NCI-H2196 (cell line): ENCODE results near the gene PRDM16.
"Not testable (repeated sequence)": the region's sequence is repeated elsewhere in the genome, so short reads cannot be mapped to it uniquely, and the experiment has no call there.

ENCODE experiments used
- DNase-seq: peaks from one replicate; lab custom pipeline; 2025; ENCODE audit not compliant: unreplicated experiment; lab: John Stamatoyannopoulos, UW

The PRDM16 gene

GRCh38 chr1:3239991-3240390, 171.0 kb downstream of the PRDM16 start:
- not testable (repeated sequence) for DNase-seq

DNA sequence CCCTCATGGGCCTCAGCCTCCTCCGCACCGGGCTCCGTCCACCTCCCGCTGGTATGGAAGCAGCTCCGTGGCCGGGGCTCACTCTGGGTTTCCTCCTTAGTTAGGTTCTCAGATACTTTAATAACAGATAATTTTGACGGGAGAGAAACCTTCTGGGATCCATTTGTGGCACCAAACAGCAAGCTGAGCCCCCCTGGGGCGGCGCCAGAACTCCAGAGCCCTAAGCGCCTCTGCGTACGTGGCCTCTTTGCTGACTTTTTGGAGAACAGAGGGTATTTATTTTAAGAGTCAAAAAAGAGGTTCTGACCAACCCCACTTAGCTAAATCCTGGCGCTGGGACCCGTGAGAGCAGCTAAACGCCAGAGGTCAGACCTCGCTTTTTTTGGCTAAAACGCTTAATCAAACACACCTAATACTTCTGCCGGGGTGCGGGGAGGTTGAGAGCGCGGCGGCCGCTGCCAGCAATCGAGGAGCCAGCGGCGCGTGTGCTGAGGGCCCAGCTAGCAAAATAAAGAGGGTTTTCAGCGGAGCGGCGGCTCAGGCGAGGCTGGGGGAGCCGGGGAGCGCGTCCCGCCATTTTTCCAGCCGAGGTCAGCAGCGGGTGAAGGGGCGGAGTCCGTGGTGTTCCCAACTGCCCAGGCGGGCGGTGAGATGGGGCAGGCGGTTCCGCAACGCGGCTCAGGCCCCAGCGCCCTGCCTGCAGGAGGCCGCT, 171.7 kb downstream of the PRDM16 start:
- no peak for DNase-seq

DNA sequence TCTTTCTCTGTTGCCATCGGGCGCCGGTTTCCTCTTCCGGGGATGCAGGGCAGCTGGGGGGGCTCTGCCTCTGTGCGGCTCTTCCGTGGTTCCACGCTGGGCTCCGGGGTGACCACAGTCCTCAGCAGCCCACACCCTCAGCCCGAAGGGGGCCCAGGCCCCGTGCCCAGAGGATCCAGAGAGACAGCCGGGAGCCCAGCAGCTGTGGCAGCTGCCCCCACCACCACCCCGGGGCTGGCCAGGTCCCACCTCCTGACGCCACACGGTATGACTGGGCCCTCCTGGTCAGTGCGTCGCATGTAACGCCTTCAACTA, 172.2 kb downstream of the PRDM16 start:
- no peak for DNase-seq

DNA sequence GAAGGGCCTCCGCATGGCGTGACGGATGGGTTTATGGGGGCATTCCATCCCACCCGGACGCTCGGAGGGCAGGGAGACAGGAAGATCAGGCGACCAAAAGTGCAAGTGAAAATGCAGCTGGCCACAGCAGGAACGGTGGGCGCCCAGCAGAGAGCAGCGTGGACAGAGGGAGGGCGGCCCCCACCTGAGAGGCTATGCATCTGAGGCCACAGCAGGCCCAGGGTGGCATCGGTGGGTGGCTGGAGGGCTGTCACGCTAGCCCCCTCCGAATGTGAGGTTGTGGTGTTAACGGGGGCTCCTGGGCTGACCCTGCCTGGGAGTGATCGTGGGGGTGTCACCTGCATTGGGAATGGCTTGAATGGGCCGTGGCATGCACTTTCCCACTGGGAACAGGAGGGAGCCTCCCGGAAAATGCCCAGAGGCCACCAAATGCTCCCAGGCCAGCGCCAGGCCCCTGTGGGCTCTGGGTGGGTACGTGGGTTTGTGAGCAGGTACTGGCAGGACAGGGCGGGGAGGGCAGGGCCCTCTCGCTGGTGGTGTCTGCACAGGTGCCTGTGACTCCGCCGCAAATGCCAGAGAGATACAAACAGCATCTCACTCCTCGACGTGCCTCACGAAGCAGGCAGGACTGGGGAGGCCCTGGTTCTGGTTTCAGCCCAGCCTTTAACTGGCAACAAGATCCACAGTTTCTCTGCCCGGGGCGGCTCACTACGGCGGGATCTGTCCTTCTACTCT, 172.8 kb downstream of the PRDM16 start:
- no peak for DNase-seq

DNA sequence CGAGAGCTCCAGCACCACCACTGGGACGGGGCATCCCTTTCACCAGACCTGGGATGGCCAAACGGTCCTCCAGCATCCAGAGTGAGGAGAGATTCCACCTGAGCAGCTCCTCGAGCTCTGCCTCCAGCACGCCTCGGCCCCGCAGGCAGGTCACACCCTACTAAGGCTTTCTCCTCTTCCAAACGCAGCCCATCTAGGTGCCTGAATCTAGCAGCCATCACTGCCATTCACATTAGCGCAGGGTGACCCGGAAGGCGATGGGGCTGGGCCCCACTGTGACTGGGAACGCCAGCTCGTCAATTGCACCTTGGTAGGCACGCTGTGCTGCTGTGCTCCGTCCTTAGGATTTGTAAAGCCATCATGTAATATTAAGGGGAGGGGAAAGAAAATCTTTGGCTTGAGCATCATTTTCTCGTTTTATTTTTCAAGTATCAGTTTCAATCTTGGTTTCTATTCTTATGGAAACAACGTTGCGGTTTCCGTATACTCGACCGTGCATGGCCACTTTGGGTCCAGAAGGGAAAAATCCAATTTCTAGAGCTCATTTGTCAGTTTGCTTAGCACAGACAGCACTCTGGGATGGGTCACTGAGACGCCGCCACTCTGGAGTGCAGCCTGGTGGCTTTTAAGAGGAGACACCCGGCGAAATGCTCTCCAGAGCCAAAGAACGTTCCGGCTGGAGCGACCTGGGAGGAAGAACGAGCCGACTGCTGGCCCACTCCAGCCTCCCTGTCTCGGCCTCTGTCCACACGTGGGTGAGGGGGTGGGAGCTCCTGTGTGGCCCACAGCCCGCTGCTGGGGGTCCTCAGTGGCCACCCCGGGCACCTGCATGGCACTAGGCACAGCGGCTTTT, 173.6 kb downstream of the PRDM16 start:
- no peak for DNase-seq

GRCh38 chr1:3243304-3243703, 174.3 kb downstream of the PRDM16 start:
- no peak for DNase-seq

DNA sequence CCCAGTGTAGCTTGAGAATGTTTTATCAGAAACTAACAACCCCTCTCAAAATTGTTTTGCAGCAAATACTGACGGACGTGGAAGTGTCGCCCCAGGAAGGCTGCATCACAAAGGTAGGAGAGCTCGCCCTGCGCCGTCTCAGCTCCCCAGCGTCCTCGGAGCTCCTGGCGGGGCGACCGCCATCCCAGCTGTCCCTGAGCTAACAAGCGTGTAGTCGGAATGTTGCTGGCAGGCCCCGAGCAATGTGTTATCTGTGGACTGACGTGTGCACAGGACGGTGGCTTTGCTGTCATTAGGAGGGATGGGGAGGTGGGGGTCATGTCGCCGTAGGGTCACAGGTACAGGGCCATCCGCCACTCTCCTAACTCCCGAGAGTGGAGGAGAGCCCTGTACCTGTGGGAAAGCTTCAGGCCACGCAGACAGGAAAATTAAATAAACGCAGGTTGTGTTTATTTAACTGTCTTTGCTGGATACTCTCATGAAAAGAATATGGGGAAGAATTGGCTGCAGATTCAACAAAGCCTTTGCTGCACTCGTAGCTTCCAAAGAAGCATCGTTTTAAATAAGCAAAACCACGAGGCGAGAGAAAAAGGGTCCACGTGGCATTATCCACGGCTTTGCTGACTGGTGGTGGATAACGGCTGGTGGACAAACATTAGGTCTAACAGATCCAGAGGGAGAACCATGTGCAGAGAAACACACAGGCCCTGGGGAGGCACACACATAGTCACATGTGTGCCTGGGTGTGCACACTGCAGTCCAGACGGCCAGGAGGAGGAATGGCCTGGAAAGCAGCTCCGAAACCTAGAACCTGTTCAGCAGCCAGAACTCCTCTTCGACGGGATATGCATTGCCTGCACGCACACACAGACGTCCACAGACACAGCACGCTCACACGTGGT, 175.3 kb downstream of the PRDM16 start:
- DNase-seq, result no peak

- DNase-seq, result no peak
Measured at GRCh38 chr1:3244927-3245315, 175.9 kb downstream of the PRDM16 start.

DNA sequence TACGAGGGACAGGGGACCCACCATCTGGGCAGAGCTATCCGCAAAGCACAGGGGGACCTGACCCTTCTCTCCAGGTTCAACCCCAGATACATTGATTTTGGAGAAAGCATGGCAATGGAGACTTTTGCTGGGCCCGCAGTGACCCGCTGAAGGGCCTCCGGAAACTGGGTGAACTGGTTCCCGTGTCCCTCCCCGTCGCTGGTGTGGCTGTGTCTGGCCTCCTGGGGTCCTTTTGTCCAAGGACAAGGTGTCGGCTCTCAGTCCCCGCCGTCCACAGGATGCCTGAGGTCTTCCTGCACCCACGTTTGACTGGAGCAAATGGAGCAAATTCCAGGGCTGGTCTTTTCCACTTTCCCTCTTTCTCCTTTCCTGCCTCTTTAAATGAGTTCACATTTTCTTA, 176.3 kb downstream of the PRDM16 start:
- no peak for DNase-seq

- DNase-seq, result no peak
Measured at GRCh38 chr1:3245768-3246167, 176.8 kb downstream of the PRDM16 start.

DNA sequence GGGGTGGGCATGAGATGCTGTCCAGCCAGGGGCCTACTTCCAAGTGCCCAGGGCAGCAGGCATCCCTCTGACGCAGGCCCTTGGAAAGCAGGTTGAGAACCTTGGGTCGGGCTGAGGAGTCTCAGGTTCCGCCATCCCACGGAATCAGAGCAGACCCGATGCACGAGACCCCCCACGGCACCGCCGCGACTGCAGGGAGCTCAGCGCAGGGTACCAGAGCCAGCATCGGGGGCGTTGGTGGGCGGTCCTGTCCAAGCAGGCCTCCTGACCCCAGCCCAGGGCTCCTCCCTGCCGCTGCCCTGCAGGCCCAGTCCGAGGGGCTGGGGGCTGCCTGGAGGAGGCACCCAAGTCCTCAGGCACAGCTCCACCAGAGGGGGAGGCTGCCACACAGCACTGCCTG, 177.2 kb downstream of the PRDM16 start:
- no peak for DNase-seq

DNA sequence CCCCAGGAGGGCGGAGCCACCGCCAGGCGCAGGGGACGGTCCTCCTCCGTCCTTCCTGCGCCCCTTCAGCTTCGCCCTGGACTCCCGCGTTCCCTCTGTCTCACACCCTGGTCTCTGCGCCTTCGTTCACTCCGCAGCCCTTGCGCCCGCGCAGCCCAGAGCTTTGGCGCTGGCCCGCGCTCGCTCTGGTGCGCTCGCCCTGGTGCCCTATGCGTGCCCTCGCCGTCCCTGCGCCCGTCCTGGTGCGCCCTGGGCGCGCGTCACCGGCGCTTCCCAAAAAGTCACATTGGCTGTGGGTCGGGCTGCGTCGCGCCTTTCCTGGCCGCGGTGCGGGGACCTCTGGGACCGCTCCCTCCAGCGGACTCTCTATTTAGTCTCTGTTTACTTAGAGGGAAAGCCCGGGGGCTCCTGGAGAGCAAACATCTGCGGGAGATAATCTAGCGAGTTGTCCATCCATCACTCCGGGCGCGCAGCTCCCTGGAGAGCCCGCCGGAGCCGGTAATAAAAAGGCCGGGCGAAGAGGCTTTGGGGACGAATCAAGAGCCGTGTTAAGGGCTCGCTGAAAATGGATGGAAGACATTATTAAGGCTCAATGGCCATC, 178.6 kb downstream of the PRDM16 start:
- DNase-seq, result no peak

DNA sequence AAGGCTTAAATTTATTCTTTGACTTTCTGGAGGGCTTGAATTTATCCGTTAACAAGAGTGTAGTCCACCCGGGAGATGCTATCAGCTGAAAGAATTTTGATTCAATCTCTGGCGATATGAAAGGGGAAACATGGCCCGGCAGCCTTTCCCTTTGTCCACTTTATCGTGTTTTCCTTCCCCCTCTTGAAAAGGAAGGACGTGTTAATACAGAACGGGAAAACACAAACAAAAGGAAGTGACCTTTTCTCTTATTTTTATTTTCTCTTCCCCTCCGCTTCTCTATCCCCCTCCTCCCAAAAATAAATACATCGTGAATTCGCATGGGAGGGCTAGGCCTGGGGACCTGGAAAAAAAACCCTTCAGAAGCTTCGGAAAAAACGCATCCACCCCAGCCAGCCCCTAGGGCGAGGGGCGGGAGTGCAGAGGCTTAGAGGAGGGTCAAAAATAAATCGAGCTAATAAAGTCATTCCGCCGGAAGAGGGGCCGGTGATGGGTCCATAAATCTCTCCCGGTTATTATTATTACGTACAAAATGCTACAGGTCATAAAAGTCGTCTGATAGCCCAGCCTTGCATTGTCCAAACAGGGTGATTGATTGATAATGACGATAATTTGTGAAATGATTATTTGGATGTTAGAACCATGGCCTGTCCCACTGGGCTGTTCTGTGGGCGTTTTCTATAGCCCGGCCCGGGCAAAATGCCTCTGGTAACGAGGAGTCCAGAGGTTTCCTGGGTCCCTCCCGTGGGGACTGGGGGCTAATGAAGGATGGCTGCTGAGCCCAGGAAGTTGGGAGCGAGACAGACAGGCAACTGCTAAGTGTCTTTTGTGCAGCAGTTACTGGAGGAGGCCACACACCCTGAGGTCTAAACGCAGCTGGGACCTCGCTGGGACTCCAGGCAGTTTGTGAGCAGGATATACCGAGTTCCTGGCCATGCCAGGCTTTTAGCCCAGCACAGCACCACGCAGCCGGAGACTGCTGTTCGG, 179.4 kb downstream of the PRDM16 start:
- no peak for DNase-seq

DNA sequence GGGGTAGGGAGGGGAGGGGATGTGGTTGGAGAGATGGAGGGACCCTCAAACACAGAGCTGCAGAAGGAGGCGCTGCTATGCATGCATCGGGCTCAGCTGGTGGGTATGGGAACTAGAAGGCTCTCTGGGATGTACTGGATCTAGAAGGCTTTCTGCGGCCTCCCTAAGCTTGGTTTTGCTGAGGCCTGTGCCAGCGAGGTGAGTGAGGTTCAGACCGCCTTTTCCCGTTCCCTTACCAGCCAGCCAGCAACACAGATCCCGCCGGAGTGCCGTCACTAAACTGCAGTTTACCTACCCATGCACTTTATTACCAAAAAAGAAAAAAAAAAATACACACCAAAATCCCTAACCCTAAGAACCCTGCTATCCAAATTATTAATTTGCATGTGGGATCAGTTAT, 180.2 kb downstream of the PRDM16 start:
- DNase-seq, result no peak

- DNase-seq, result no peak
Measured at GRCh38 chr1:3249631-3250501, 180.9 kb downstream of the PRDM16 start.

DNA sequence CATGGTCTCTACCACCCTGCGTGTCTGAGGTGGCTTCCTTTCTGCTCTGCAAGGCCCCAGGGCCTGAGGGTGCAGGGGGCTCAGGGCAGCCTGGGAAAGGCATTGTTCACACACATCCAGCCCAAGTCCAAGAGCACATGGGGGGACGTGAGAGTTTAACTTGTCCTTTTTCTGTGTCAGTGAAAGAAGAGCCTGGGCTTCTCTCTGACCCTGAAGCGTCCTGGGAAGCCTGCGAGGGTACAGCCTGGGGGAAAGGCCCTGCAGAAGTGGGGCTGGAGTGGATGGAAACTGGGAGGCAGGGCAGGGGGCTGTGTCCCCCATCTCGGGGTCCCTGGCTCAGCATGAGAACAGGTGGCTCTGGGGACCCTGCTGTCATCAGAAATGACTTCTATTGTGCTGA, 181.6 kb downstream of the PRDM16 start:
- no peak for DNase-seq

- DNase-seq, result no peak
Measured at GRCh38 chr1:3251099-3251806, 182.2 kb downstream of the PRDM16 start.
